Measurements from ENCODE around the gene LRRC2.

GRCh38 chr3:46500656-46501635, 65.2 kb downstream of the LRRC2 start:
- TF ChIP-seq POLR2A (IDR thresholded peaks at IDR 0.05; ENCODE audit: low read length): no peak
- no peak for TF ChIP-seq GATA1 (IDR thresholded peaks at IDR 0.05; ENCODE audit: low read depth, low read length)

Data from erythroblast (primary cell).